Choroid plexus epithelial cell (primary cell): ENCODE measurements around the gene RBM17.

Experiments
- DNase-seq: peaks from one replicate; pipeline ENCODE4 v3.0.0-alpha.2; 2010; ENCODE audit warnings: low read depth
- H3K4me3 ChIP-seq: 2 replicates; pipeline ENCODE4 v1.5.1; 2011; ENCODE audit warnings: low read depth, mild to moderate bottlenecking, control low read depth, low read length, moderate library complexity
- TF ChIP-seq, protein P1 (sequence below): conservative IDR thresholded peaks from 2 replicates; pipeline ENCODE4 v1.5.1; 2011; ENCODE audit warnings: low read depth, mild to moderate bottlenecking, control low read depth, inconsistent platforms, low read length, moderate library complexity

Gene RBM17

DNA sequence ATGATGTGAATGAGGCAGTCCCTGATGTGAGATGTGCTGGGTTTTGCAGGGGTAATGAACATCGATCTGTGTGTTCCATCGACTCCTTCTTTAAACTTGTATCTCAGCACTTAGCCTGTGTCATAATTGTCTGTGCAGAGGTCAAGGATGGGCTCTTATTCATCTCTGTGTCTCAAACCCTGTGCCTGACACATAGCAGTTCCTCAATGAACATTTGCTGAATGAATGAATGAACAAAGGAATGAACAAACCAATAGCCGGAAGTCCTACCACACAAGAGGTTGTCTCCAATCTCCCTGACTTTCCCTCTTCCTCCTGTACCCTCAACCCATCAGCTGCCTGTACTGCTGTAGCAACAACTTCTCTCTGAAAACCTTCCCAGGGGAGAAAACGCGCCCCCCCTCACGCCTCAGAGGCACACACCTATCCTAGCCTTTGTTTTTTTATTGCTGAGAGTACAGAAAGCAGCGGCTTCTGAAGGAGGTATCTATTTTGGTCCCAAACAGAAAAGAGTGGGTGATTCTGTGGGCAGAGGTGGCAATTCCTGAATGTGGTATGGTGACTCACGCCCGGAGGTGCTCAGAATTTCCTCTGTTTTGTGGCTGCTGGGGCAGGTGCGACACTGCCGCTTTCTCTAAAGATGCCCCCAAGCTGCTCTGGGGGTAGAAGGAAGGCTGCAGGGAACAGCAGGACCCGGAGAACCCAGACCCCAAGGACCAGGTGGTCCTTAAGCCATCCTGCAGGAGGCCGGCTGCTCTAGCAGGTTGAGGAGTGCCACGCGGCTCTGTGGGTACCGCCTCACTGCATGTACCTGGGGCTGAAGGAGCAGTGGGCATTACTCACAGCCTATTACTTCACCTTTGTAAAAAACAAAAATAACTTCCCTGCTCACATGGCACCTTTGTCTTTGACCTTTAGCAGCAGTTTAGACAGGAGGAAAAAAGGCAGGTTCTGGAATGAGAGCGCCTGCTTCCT is 36.3 kb upstream of the RBM17 start:
- no peak for DNase-seq
- no peak overlapping the region for H3K4me3 ChIP-seq
- TF ChIP-seq, protein P1, sequence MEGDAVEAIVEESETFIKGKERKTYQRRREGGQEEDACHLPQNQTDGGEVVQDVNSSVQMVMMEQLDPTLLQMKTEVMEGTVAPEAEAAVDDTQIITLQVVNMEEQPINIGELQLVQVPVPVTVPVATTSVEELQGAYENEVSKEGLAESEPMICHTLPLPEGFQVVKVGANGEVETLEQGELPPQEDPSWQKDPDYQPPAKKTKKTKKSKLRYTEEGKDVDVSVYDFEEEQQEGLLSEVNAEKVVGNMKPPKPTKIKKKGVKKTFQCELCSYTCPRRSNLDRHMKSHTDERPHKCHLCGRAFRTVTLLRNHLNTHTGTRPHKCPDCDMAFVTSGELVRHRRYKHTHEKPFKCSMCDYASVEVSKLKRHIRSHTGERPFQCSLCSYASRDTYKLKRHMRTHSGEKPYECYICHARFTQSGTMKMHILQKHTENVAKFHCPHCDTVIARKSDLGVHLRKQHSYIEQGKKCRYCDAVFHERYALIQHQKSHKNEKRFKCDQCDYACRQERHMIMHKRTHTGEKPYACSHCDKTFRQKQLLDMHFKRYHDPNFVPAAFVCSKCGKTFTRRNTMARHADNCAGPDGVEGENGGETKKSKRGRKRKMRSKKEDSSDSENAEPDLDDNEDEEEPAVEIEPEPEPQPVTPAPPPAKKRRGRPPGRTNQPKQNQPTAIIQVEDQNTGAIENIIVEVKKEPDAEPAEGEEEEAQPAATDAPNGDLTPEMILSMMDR = no peak

DNA sequence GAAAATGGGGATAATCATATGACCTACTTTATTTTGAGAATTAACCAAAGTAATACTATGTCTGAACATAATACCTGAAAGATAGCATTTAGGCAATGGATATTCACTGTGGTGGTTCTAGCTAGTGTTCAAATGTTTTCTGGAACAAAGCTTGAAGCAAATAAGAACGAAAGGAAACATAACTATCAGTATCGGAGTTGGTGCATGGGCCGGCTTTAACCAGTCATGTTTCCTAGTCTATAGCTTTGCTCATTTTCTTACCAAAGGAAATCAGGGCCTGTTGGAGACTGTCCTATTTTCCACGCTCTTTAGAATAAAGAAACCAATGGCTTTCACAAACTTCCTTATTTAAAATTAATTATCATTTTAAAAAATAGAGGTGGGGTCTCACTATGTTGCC is 35.5 kb upstream of the RBM17 start:
- H3K4me3 ChIP-seq = no peak overlapping the region
- TF ChIP-seq, protein P1 = no peak
- DNase-seq = no peak

DNA sequence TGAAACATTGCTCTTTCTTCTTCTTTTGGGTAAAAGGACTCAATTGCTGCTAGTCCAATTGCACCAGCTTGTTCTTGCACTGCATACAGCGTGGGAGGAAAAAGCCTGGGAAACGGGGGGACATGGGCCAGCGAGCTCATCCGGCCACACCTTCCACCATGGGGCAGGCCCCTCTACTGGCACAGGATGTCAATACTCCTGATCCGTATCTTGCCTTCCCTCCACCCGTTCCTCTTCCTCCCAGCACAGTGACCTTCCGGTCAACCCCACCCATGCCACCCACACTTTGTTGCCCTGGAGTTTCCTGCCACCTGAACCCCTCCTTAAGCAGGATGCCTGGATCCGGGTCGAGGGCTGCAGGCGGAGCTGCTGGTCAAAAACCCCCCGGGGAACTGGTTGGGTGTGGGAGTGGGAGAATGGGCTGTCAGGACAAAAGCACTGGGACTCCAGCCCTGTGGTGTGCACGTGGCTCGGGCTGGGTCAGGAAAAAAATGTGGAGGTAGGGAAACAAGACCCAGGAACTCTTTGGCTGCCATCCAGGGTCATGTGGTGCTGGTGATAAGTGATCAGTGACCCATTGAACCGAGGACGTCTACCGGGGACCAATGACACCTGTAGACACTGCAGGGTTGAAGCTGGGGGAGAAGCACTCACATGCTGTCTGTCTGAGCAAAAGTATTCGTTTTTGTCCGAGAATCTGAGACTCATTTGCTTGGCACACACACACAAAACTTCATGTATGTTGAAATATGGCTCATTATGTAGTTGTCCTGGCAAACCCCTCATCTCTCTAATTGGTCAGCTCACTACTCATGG is 34.8 kb upstream of the RBM17 start:
- no peak overlapping the region for H3K4me3 ChIP-seq
- no peak for DNase-seq
- TF ChIP-seq, protein P1 = no peak

DNA sequence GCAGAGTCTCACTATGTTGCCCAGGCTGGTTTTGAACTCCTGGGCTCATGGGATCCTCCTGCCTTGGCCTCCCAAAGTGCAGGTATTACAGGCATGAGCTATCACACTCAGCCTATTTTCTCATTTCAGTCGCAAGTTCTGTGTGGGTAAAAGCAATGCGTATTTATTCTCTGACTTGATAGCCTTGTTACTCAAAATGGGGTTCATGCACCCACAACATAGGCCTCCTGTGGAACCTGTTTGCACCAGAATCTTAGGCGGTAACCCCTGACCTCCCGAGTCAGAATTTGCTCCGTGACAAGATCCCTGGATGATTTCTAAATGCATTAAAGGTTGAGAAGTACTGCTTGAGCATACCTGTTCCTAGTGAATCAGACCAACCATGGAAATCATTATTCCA is 34.0 kb upstream of the RBM17 start:
- no peak overlapping the region for H3K4me3 ChIP-seq
- TF ChIP-seq, protein P1 = no peak
- no peak for DNase-seq

DNA sequence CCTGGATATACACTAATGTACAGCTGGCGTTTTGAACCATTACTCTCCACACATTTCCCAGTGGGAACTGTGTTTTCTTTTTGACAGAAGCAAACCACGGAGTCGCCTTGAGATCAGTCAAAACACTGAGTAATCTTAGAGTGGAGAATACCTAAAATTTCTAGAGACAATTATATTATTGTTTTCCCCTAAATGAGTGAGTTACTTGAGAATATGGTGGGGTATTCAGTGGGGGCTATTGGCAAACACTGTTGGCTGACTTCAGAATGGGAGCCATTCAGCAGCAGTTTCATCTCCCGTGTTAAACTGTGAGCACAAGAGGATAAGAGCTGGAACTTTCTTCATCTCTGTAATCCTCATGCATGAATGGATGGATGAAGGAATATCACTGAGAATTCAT is 32.9 kb upstream of the RBM17 start:
- H3K4me3 ChIP-seq = no peak overlapping the region
- no peak for DNase-seq
- TF ChIP-seq, protein P1 = no peak

DNA sequence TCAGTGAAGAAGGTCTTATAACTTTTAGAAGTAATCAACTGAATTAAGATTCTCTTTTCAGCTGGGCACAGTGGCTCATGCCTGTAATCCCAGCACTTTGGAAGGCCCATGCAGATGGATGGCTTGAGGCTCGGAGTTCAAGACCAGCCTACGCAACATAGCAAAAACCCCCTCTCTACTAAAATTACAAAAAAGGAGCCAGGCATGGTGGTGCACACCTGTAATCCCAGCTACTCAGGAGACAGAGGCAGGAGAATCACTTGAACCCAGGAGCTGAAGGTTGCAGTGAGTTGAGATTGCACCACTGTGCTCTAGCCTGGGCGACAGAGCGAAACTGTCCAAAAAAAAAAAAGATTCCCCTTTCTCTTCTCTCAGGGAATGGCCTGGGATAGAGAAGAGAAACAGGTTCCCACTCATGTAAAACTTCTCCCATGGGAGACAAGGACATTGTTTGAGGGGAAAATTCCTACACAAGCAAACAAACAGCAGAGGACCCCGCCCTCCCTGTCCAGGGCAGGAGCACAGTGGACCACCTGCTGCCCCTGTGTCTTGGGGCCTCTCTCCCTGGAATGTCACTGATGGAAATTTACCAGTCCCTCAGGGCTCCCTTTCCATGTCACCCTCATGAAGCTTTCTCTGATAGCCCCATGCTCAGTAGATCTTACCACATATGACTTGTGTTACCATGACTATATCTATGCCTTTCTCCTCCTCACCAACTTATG is 32.3 kb upstream of the RBM17 start:
- no peak for DNase-seq
- H3K4me3 ChIP-seq = no peak overlapping the region
- TF ChIP-seq, protein P1 = no peak
